ENCODE data around the gene ADGRD1.

ADGRD1 gene

GRCh38 chr12:131105736-131106348 is 152.1 kb downstream of the ADGRD1 start:
- ATAC-seq: no peak
- TF ChIP-seq TSHZ2 (CRISPR knock-in tag; IDR thresholded peaks at IDR 0.05) (no peak), CREB5 (CRISPR knock-in tag; IDR thresholded peaks at IDR 0.05; ENCODE audit: low read depth) (no peak), ISL1 (CRISPR knock-in tag; IDR thresholded peaks at IDR 0.05) (no peak), ESRRG (CRISPR knock-in tag; IDR thresholded peaks at IDR 0.05) (no peak), OSR1 (CRISPR knock-in tag; IDR thresholded peaks at IDR 0.05) (no peak), ZFP30 (CRISPR knock-in tag; IDR thresholded peaks at IDR 0.05) (no peak), ZNF565 (CRISPR knock-in tag; conservative IDR thresholded peaks at IDR 0.05; ENCODE audit: low read depth) (no peak), ZNF8 (CRISPR knock-in tag; IDR thresholded peaks at IDR 0.05) (no peak), CSDC2 (CRISPR knock-in tag; IDR thresholded peaks at IDR 0.05) (no peak), SNAI2 (CRISPR knock-in tag; IDR thresholded peaks at IDR 0.05) (no peak), CSRNP3 (CRISPR knock-in tag; IDR thresholded peaks at IDR 0.05) (no peak), ARNTL (CRISPR knock-in tag; IDR thresholded peaks at IDR 0.05; ENCODE audit: borderline replicate concordance, low read depth) (no peak), ZFP3 (CRISPR knock-in tag; IDR thresholded peaks at IDR 0.05) (no peak), GLIS3 (CRISPR knock-in tag; IDR thresholded peaks at IDR 0.05) (no peak), RARB (CRISPR knock-in tag; IDR thresholded peaks at IDR 0.05) (no peak), ZC3H10 (CRISPR knock-in tag; IDR thresholded peaks at IDR 0.05) (no peak)

GRCh38 chr12:131106349-131106941 is 152.7 kb downstream of the ADGRD1 start:
- no peak for ATAC-seq
- no peak for TF ChIP-seq BACH2 (CRISPR knock-in tag; IDR thresholded peaks at IDR 0.05; ENCODE audit: borderline replicate concordance)
- TF ChIP-seq OSR1 (CRISPR knock-in tag; IDR thresholded peaks at IDR 0.05): no peak

GRCh38 chr12:131108177-131108955 is 154.7 kb downstream of the ADGRD1 start:
- TF ChIP-seq TSHZ2 (CRISPR knock-in tag; IDR thresholded peaks at IDR 0.05) (no peak), PATZ1 (CRISPR knock-in tag; IDR thresholded peaks at IDR 0.05; ENCODE audit: borderline replicate concordance) (no peak), ZNF565 (CRISPR knock-in tag; conservative IDR thresholded peaks at IDR 0.05; ENCODE audit: low read depth) (no peak), ZFP3 (CRISPR knock-in tag; IDR thresholded peaks at IDR 0.05) (no peak), SNAI2 (CRISPR knock-in tag; IDR thresholded peaks at IDR 0.05) (no peak), ZFP30 (CRISPR knock-in tag; IDR thresholded peaks at IDR 0.05) (no peak), ZC3H10 (CRISPR knock-in tag; IDR thresholded peaks at IDR 0.05) (no peak), ISL1 (CRISPR knock-in tag; IDR thresholded peaks at IDR 0.05) (no peak), POU6F1 (CRISPR knock-in tag; IDR thresholded peaks at IDR 0.05; ENCODE audit: borderline replicate concordance, low read depth) (no peak), OSR1 (CRISPR knock-in tag; IDR thresholded peaks at IDR 0.05) (no peak), PPARA (CRISPR knock-in tag; IDR thresholded peaks at IDR 0.05; ENCODE audit: borderline replicate concordance) (no peak), RARB (CRISPR knock-in tag; IDR thresholded peaks at IDR 0.05) (no peak), BACH2 (CRISPR knock-in tag; IDR thresholded peaks at IDR 0.05; ENCODE audit: borderline replicate concordance) (no peak), CREB5 (CRISPR knock-in tag; IDR thresholded peaks at IDR 0.05; ENCODE audit: low read depth) (no peak)
- no peak for ATAC-seq
